ENCODE results near the gene GPSM1. TPM values are rescaled to one million over a fixed set of nuclear protein-coding genes. Genes with fewer than 3 reads are reported as not detected.
A peak's percentile ranks its signal among the peaks of the same experiment; 100 is the strongest.

The GPSM1 gene
- total and polyA plus RNA-seq, 2 donors (not counting 1 experiment from before 2014, with no cell fraction given) = 2.4 to 6.3 TPM

- intact Hi-C loops (cut with micrococcal nuclease) = no loop called here
- no peak for TF ChIP-seq EZH2 (IDR thresholded peaks at IDR 0.05; ENCODE audit: borderline replicate concordance, insufficient read depth, low read depth, low read length, poor library complexity, severe bottlenecking)
- no peak for TF ChIP-seq CTCF (IDR thresholded peaks at IDR 0.05)
- peaks cover 22 to 31% of the 10 kb centered on the region in 2 donors for H3K4me1 ChIP-seq (ENCODE audit: control insufficient read depth in 2 of 2, insufficient read depth in 2 of 2, low read length in 2 of 2)
- H3K9ac ChIP-seq (ENCODE audit: low read length) = peak overlapping the region; percentile 35
- no peaks in the 10 kb centered on the region for H3K9me3 Mint-ChIP-seq (ENCODE audit: insufficient read depth)
- peak overlapping the region; percentile 74 for H3K4me2 ChIP-seq (replicated peaks; ENCODE audit: low read depth, low read length, poor library complexity, severe bottlenecking)
- POLR2A ChIA-PET = interaction anchor here (0.6 to 0.7 kb wide), 3 partner anchors 10 to 64 kb away, joined by 3 to 5 read pairs (median 5); no protein-coding TSS in a partner anchor
- 5% methylated on average over 15 of the region's 17 CpGs for WGBS (ENCODE audit: insufficient coverage)
- H3K4me1 Mint-ChIP-seq = peaks cover 7% of the 10 kb centered on the region
- ATAC-seq (ENCODE audit: low read depth) (peak; percentile 16), DNase-seq (no peak)
- peaks cover 10% of the 10 kb centered on the region for H3K79me2 ChIP-seq (ENCODE audit: control insufficient read depth, insufficient read depth, low read length)
- peak overlapping the region; percentile 56 for H2AFZ ChIP-seq (ENCODE audit: insufficient read depth, low read depth, low read length, poor library complexity, severe bottlenecking)
- peaks cover 0 to 27% (median 12%) of the 10 kb centered on the region in 4 experiments for H3K27me3 ChIP-seq (replicated peaks in 1 of 4; ENCODE audit: control extremely low read depth in 1 of 4, control insufficient read depth in 3 of 4, insufficient read depth in 4 of 4, low read length in 3 of 4)
- H3K9me3 ChIP-seq (ENCODE audit: control extremely low read depth in 1 of 3, control insufficient read depth in 2 of 3, insufficient read depth in 1 of 3, low read length in 2 of 3) = no peaks in the 10 kb centered on the region
- peak overlapping the region; percentile 82 for H3K4me3 Mint-ChIP-seq
- CTCF ChIA-PET = interaction anchor here (0.9 kb wide), 1 partner anchor 36 kb away, joined by 3 read pairs; no protein-coding TSS in a partner anchor
- H3K27ac ChIP-seq (ENCODE audit: low read length in 2 of 2) = no peak overlapping the region
- H3K36me3 ChIP-seq (replicated peaks in 1 of 2; ENCODE audit: control extremely low read depth in 1 of 2, control insufficient read depth in 1 of 2, extremely low read depth in 1 of 2, insufficient read depth in 2 of 2, low read length in 1 of 2) = no peaks in the 10 kb centered on the region
- H3K4me3 ChIP-seq (ENCODE audit: control extremely low read depth in 1 of 5, extremely low read depth in 1 of 5, insufficient read depth in 1 of 5, low read depth in 2 of 5, low read length in 4 of 5) = peak overlapping the region in 3 of 5 experiments; percentile 23 to 44 (median 27)
- peak overlapping the region; percentile 59 for H3K27ac Mint-ChIP-seq
- peaks cover 8% of the 10 kb centered on the region for H3K27me3 Mint-ChIP-seq
- H4K20me1 ChIP-seq (ENCODE audit: control insufficient read depth, insufficient read depth, low read length, poor library complexity, severe bottlenecking) = no peaks in the 10 kb centered on the region
These were observed 507 bp upstream of the GPSM1 start for GRCh38 chr9:136326761-136327303.

GRCh38 chr9:136328011-136328621 is 777 bp downstream of the GPSM1 start:
- ChIA-PET CTCF (interaction anchor here (0.9 kb wide), 2 partner anchors 17 to 35 kb away, joined by 3 read pairs; no protein-coding TSS in a partner anchor), POLR2A (no interaction called here)
- peaks cover 7% of the 10 kb centered on the region for H3K4me1 Mint-ChIP-seq
- Histone ChIP-seq H3K4me3 (ENCODE audit: control extremely low read depth in 1 of 5, extremely low read depth in 1 of 5, insufficient read depth in 1 of 5, low read depth in 2 of 5, low read length in 4 of 5) (peak overlapping the region in 2 of 5 experiments; percentile 14 to 37), H3K27me3 (replicated peaks in 1 of 4; ENCODE audit: control extremely low read depth in 1 of 4, control insufficient read depth in 3 of 4, insufficient read depth in 4 of 4, low read length in 3 of 4) (peaks cover 0 to 27% (median 12%) of the 10 kb centered on the region in 4 experiments), H3K9me3 (ENCODE audit: control extremely low read depth in 1 of 3, control insufficient read depth in 2 of 3, insufficient read depth in 1 of 3, low read length in 2 of 3) (no peaks in the 10 kb centered on the region), H3K9ac (ENCODE audit: low read length) (no peak overlapping the region), H3K4me1 (ENCODE audit: control insufficient read depth in 2 of 2, insufficient read depth in 2 of 2, low read length in 2 of 2) (peaks cover 22 to 30% of the 10 kb centered on the region in 2 donors), H4K20me1 (ENCODE audit: control insufficient read depth, insufficient read depth, low read length, poor library complexity, severe bottlenecking) (no peaks in the 10 kb centered on the region), H3K79me2 (ENCODE audit: control insufficient read depth, insufficient read depth, low read length) (peaks cover 12% of the 10 kb centered on the region), H3K4me2 (replicated peaks; ENCODE audit: low read depth, low read length, poor library complexity, severe bottlenecking) (peak overlapping the region; percentile 74), H3K36me3 (replicated peaks in 1 of 2; ENCODE audit: control extremely low read depth in 1 of 2, control insufficient read depth in 1 of 2, extremely low read depth in 1 of 2, insufficient read depth in 2 of 2, low read length in 1 of 2) (no peaks in the 10 kb centered on the region), H2AFZ (ENCODE audit: insufficient read depth, low read depth, low read length, poor library complexity, severe bottlenecking) (no peak overlapping the region), H3K27ac (ENCODE audit: low read length in 2 of 2) (no peak overlapping the region)
- no peak overlapping the region for H3K27ac Mint-ChIP-seq
- peak overlapping the region; percentile 72 for H3K4me3 Mint-ChIP-seq
- no peak for TF ChIP-seq CTCF (IDR thresholded peaks at IDR 0.05)
- no peak for TF ChIP-seq EZH2 (IDR thresholded peaks at IDR 0.05; ENCODE audit: borderline replicate concordance, insufficient read depth, low read depth, low read length, poor library complexity, severe bottlenecking)
- WGBS (ENCODE audit: insufficient coverage) = 14% methylated on average over 13 of the region's 13 CpGs
- DNase-seq (no peak), ATAC-seq (ENCODE audit: low read depth) (no peak)
- H3K9me3 Mint-ChIP-seq (ENCODE audit: insufficient read depth) = no peaks in the 10 kb centered on the region
- H3K27me3 Mint-ChIP-seq = peaks cover 8% of the 10 kb centered on the region
- intact Hi-C loops (cut with micrococcal nuclease) = no loop called here

Data from B cell (primary cell).